Kidney (tissue), 14 donors: ENCODE data around the gene LPCAT2. TPM values are rescaled to one million over a fixed set of nuclear protein-coding genes. Genes with fewer than 3 reads are reported as not detected.

Experiments
- DNase-seq, 5 donors: peaks; one replicate each; pipeline ENCODE4 v3.0.0-alpha.2; 2013 to 2020
- FAIRE-seq: peaks from 2 replicates; lab custom pipeline; 2012; peaks lifted over from hg19 to GRCh38; lab: Jason Lieb, UNC
- H3K27ac ChIP-seq, 2 donors: one replicate each; pipeline ENCODE4 v1.7.0; 2013; ENCODE audit warnings: low read depth in 2 of 2, low read length in 2 of 2, inconsistent platforms in 1 of 2
- H3K27me3 ChIP-seq: one replicate; pipeline ENCODE4 v1.7.1; 2013; ENCODE audit warnings: low read length, inconsistent platforms; ENCODE audit not compliant: control insufficient read depth, insufficient read depth
- H3K36me3 ChIP-seq, 3 donors: one replicate each; pipeline versions ENCODE4 v1.7.0 to v1.7.1; 2013; ENCODE audit warnings: low read length in 3 of 3, control low read depth in 1 of 3, inconsistent platforms in 1 of 3; ENCODE audit not compliant: insufficient read depth in 3 of 3, control insufficient read depth in 2 of 3
- H3K4me1 ChIP-seq, 3 donors: one replicate each; pipeline versions ENCODE4 v1.7.0 to v1.7.1; 2013; ENCODE audit warnings: low read length in 3 of 3, inconsistent platforms in 1 of 3, low read depth in 1 of 3; ENCODE audit not compliant: control insufficient read depth in 2 of 3, insufficient read depth in 2 of 3
- H3K4me3 ChIP-seq, 3 donors: one replicate each; pipeline versions ENCODE4 v1.7.0 to v1.8.1; 2013; ENCODE audit warnings: low read length in 3 of 3, control low read depth in 1 of 3, inconsistent platforms in 1 of 3
- H3K9ac ChIP-seq, 3 donors: one replicate each; pipeline versions ENCODE4 v1.7.0 to v1.7.1; 2013; ENCODE audit warnings: low read length in 3 of 3, control low read depth in 1 of 3, inconsistent platforms in 1 of 3
- H3K9me3 ChIP-seq, 3 donors: one replicate each; pipeline versions ENCODE4 v1.7.0 to v1.7.1; 2013; ENCODE audit warnings: low read length in 3 of 3, control low read depth in 1 of 3, inconsistent platforms in 1 of 3; ENCODE audit not compliant: control insufficient read depth in 2 of 3, insufficient read depth in 1 of 3
- intact Hi-C: fragments of 100-400 bp; cut with DNase I; formaldehyde crosslinking; loops from one replicate; pipeline ENCODE4 v1.11.1; 2022
- polyA plus RNA-seq: library from polyadenylated mRNA; stranded (reverse); fragments of 350-450 nt; fragmentation: Illumina TruSeq; extraction: RNeasy Lipid Tissue Mini Kit (QIAGEN cat#74804); gene quantifications from one replicate; pipeline ENCODE4 v1.2.3, GENCODE V29; 2014; ENCODE audit warnings: low read depth, low replicate concordance; ENCODE audit not compliant: insufficient read depth
- total RNA-seq: library from RNA; stranded (reverse); fragmentation: NEBNext Ultra II Directional; extraction: Animal tissue kit (Norgen Biotek cat#: 25700); gene quantifications from one replicate; pipeline ENCODE4 v1.2.1, GENCODE V29; 2021
- TF ChIP-seq, protein P1 (sequence below): IDR thresholded peaks from 3 replicates; pipeline ENCODE4 v1.5.1; 2012; ENCODE audit warnings: mild to moderate bottlenecking, moderate library complexity, borderline replicate concordance; ENCODE audit not compliant: insufficient read depth; ENCODE audit errors: extremely low read depth
- donor health status: control.
- donor health status: control.
- donor health status: control.
- donor health status: control.
- donor health status: control.
- donor health status: DM: yes; HTN: yes; CAD: no.
- donor health status: Normal renal cell carcinoma (clear cell type).

Gene LPCAT2
- total and polyA plus RNA-seq, 2 donors from 2014 or later = 7.7 to 20.6 TPM

DNA sequence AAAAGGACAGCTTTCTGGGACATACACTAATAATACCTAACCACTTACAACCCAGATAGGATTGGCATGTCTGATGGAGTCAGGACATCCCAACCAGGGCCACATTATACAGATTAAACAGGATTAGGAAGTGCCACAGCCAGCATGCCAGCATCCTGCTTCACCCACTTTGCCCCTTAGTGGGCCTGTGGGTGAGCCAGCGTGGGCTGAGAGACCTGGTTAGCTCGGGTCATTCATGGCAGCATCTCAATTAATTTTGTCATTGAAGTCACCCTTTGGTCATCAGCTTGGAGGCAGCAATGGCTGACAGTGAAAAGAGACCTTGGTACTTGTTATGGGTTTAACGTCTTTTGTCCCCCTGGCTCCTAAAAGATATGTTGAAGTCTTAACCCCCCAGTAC lies 117.0 kb downstream of the LPCAT2 start:
- intact Hi-C loops = no loop called here
- Histone ChIP-seq H3K4me3 (no peak overlapping the region), H3K4me1 (no peaks in the 10 kb centered on the region), H3K9ac (no peak overlapping the region), H3K27ac (no peak overlapping the region), H3K27me3 (no peaks in the 10 kb centered on the region), H3K36me3 (no peaks in the 10 kb centered on the region), H3K9me3 (no peaks in the 10 kb centered on the region)
- no peak for DNase-seq
- FAIRE-seq = no peak
- TF ChIP-seq, protein P1, sequence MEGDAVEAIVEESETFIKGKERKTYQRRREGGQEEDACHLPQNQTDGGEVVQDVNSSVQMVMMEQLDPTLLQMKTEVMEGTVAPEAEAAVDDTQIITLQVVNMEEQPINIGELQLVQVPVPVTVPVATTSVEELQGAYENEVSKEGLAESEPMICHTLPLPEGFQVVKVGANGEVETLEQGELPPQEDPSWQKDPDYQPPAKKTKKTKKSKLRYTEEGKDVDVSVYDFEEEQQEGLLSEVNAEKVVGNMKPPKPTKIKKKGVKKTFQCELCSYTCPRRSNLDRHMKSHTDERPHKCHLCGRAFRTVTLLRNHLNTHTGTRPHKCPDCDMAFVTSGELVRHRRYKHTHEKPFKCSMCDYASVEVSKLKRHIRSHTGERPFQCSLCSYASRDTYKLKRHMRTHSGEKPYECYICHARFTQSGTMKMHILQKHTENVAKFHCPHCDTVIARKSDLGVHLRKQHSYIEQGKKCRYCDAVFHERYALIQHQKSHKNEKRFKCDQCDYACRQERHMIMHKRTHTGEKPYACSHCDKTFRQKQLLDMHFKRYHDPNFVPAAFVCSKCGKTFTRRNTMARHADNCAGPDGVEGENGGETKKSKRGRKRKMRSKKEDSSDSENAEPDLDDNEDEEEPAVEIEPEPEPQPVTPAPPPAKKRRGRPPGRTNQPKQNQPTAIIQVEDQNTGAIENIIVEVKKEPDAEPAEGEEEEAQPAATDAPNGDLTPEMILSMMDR = no peak

DNA sequence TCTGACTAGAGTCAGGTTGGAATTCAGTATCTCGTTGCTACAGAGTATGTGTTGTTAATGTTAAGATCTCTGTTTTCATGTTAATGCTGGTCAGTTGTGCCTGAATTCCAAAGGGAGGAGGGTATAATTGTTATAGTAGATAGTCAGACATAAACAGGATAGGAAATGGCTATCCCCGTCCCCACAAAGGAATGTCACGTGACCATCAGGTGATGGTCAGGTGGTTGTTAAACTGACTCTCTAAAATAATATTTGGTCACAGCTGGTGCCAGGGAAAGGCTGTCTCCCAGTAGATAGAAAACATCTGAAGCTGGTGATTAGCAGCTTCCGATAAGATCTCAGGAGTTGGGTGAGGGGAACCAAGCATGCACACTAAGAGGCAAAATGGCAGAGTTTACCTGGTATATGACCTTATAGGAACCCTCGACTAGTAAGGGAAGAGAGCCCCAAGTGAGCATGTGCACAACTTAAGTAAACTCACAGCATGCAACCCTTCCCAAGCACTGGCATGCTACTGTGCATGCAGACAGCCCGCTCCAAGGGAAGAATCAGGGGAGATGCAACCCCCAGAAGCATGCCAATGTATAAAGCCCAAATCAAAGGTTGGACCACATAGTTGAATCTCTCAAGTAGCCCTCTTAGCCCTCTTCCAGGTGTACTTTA lies 119.6 kb downstream of the LPCAT2 start:
- Histone ChIP-seq H3K4me3 (no peak overlapping the region), H3K9me3 (no peaks in the 10 kb centered on the region), H3K9ac (no peak overlapping the region), H3K27me3 (no peaks in the 10 kb centered on the region), H3K27ac (no peak overlapping the region), H3K36me3 (no peaks in the 10 kb centered on the region), H3K4me1 (no peaks in the 10 kb centered on the region)
- TF ChIP-seq, protein P1 = no peak
- DNase-seq (no peak), FAIRE-seq (no peak)
- intact Hi-C loops = no loop called here

DNA sequence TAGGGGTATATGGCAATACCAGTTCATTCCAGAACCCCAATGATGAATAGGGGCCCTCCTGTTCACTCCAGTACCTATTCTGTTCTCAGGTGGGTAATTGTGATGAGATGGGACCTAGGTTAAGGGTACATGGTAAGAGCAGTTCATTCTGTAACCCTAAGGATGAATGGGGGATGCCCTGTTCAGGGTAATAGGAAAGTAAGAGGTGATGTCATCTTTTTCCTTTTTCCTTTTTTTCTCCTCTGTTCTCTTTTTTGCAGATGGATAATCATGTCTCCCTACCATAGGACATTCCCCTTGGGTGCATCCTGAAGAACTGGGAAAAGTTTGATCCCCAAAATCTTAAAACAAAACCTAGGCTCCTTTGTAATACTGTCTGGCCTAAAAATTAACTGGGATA lies 121.9 kb downstream of the LPCAT2 start:
- DNase-seq (no peak), FAIRE-seq (no peak)
- Histone ChIP-seq H3K9me3 (no peaks in the 10 kb centered on the region), H3K4me3 (no peak overlapping the region), H3K36me3 (no peaks in the 10 kb centered on the region), H3K27me3 (no peaks in the 10 kb centered on the region), H3K27ac (no peak overlapping the region), H3K4me1 (no peaks in the 10 kb centered on the region), H3K9ac (no peak overlapping the region)
- intact Hi-C loops = no loop called here
- TF ChIP-seq, protein P1 = no peak

DNA sequence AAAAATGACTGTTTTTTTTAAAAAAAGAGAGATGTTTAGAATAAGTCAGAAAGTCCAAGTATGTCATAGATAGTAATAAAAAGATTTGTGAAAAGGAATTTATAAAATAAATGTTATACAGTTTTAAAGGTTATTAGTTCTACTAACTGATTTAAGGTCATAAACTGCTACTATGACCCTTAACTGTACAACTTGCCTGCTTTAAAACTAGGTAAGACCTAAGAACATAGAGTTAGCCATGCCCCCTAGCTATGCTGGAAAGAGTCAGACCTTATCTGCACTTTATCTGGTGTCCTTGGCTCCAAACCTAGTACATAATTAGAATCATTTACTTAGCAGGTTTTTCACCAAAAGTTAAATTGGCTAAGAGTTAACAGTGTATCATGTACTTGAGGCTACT lies 123.4 kb downstream of the LPCAT2 start:
- Histone ChIP-seq H3K4me3 (no peak overlapping the region), H3K36me3 (no peaks in the 10 kb centered on the region), H3K4me1 (no peaks in the 10 kb centered on the region), H3K27ac (no peak overlapping the region), H3K27me3 (no peaks in the 10 kb centered on the region), H3K9ac (no peak overlapping the region), H3K9me3 (no peaks in the 10 kb centered on the region)
- no peak for DNase-seq
- intact Hi-C loops = no loop called here
- TF ChIP-seq, protein P1 = no peak
- peak; percentile 41 for FAIRE-seq
